ENCODE measurements around the gene CTDSP2.

Gene CTDSP2

DNA sequence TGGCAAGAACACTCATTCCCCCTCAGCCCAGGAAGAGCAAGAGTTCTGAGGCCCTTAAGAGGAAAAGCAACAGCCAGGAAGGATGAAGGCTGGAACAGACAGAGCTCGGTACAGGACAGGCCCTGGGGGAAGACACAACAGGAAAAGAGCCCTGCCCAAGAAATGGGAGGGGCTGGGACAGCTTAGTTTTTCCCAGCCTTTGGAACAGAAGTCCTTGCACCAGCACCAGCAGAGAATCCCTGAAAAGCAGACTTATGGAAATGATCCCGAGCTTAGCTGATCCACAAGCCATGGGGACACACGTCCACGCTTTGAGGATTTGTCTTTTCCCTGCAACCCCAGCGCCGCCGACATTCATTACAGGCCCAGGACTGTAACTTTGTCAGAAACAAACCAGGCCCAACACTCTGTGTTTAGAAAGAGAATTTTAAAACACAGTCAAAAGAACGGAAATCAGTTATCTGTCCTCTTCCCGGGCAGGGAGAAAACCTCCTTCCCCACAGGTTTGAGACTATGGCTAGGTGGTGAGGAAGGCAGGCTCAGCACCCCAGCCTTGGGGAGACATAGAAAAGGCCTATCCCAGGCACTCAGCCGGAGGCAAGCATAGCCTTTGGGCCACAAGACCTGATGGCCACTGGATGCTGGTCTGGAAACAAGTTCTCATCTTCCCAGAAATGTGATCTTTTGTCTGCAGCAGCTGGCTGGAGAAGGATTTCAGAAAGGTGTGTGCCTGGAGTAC lies 24.0 kb downstream of the CTDSP2 start:
- no peak for TF ChIP-seq EP300 (IDR thresholded peaks at IDR 0.05; ENCODE audit: borderline replicate concordance)
- TF ChIP-seq CREB1 (IDR thresholded peaks at IDR 0.05; ENCODE audit: low read depth) = no peak
- TF ChIP-seq TAF1 (IDR thresholded peaks at IDR 0.05; ENCODE audit: low read depth) = no peak
- no peak for TF ChIP-seq TCF12 (IDR thresholded peaks at IDR 0.05; ENCODE audit: low read depth)
- TF ChIP-seq EGR1 (IDR thresholded peaks at IDR 0.05) = no peak
- TF ChIP-seq, protein P1, sequence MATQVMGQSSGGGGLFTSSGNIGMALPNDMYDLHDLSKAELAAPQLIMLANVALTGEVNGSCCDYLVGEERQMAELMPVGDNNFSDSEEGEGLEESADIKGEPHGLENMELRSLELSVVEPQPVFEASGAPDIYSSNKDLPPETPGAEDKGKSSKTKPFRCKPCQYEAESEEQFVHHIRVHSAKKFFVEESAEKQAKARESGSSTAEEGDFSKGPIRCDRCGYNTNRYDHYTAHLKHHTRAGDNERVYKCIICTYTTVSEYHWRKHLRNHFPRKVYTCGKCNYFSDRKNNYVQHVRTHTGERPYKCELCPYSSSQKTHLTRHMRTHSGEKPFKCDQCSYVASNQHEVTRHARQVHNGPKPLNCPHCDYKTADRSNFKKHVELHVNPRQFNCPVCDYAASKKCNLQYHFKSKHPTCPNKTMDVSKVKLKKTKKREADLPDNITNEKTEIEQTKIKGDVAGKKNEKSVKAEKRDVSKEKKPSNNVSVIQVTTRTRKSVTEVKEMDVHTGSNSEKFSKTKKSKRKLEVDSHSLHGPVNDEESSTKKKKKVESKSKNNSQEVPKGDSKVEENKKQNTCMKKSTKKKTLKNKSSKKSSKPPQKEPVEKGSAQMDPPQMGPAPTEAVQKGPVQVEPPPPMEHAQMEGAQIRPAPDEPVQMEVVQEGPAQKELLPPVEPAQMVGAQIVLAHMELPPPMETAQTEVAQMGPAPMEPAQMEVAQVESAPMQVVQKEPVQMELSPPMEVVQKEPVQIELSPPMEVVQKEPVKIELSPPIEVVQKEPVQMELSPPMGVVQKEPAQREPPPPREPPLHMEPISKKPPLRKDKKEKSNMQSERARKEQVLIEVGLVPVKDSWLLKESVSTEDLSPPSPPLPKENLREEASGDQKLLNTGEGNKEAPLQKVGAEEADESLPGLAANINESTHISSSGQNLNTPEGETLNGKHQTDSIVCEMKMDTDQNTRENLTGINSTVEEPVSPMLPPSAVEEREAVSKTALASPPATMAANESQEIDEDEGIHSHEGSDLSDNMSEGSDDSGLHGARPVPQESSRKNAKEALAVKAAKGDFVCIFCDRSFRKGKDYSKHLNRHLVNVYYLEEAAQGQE (IDR thresholded peaks at IDR 0.05; ENCODE audit: low read depth) = no peak
- TF ChIP-seq, protein P2, sequence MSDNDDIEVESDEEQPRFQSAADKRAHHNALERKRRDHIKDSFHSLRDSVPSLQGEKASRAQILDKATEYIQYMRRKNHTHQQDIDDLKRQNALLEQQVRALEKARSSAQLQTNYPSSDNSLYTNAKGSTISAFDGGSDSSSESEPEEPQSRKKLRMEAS (IDR thresholded peaks at IDR 0.05) = no peak
- no peak for TF ChIP-seq ZBTB7A (IDR thresholded peaks at IDR 0.05; ENCODE audit: low read depth)
- no peak for TF ChIP-seq YY1 (IDR thresholded peaks at IDR 0.05; ENCODE audit: low read depth)
- no peak for TF ChIP-seq NFIC (IDR thresholded peaks at IDR 0.05)
- no peak for TF ChIP-seq TEAD4 (IDR thresholded peaks at IDR 0.05)
- no peak for TF ChIP-seq RAD21 (IDR thresholded peaks at IDR 0.05; ENCODE audit: low read depth)
- TF ChIP-seq FOXM1 (IDR thresholded peaks at IDR 0.05; ENCODE audit: borderline replicate concordance, low read depth) = no peak
- no peak for TF ChIP-seq CEBPB (IDR thresholded peaks at IDR 0.05)
- TF ChIP-seq, protein P3, sequence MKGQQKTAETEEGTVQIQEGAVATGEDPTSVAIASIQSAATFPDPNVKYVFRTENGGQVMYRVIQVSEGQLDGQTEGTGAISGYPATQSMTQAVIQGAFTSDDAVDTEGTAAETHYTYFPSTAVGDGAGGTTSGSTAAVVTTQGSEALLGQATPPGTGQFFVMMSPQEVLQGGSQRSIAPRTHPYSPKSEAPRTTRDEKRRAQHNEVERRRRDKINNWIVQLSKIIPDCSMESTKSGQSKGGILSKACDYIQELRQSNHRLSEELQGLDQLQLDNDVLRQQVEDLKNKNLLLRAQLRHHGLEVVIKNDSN (IDR thresholded peaks at IDR 0.05) = no peak

DNA sequence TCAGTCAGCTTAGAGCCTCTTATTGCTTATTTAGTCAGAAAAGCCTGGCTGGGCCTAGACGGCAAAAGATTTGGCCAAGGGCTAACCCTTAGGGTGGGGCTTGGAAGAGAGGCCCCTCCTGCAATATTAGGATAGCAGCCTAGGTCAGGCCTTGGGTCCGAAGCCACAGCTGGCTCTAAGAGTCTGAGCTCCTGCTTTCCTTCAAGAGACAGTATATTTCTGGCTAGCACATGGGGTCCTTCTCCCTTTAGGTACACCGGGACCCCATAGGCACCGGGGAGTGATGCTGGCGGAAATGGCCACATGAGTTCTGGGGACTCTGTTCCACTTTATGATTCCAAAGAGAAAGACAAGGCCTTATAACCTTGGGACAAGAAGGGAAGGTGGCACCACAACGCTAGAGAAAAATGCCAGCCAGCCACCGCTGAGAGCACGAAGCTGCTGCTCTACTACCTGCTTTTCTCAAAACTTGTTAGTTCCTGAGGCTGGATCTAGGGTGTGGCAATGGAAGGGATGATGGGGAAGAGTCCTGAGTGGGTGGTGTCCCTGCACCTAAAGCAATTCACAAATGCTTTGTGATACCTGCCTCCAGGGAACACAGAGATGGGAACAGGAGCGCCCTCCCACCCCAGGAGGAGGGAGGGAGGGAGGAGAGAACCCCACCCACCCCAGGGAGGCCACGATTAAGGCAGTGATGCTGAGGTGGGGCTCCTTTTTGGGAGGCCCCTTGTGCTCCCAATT lies 24.9 kb downstream of the CTDSP2 start:
- TF ChIP-seq, protein P3 (IDR thresholded peaks at IDR 0.05) = no peak
- no peak for TF ChIP-seq ZBTB7A (IDR thresholded peaks at IDR 0.05; ENCODE audit: low read depth)
- TF ChIP-seq EP300 (IDR thresholded peaks at IDR 0.05; ENCODE audit: borderline replicate concordance) = no peak

GRCh38 chr12:57817261-57817989 lies 29.1 kb downstream of the CTDSP2 start:
- TF ChIP-seq EP300 (IDR thresholded peaks at IDR 0.05; ENCODE audit: borderline replicate concordance) = no peak
- TF ChIP-seq ZBTB7A (IDR thresholded peaks at IDR 0.05; ENCODE audit: low read depth) = no peak
- no peak for TF ChIP-seq EGR1 (IDR thresholded peaks at IDR 0.05)
- TF ChIP-seq, protein P2 (IDR thresholded peaks at IDR 0.05) = no peak
- TF ChIP-seq, protein P3 (IDR thresholded peaks at IDR 0.05) = no peak
- no peak for TF ChIP-seq NFIC (IDR thresholded peaks at IDR 0.05)
- TF ChIP-seq TEAD4 (IDR thresholded peaks at IDR 0.05) = no peak
- TF ChIP-seq YY1 (IDR thresholded peaks at IDR 0.05; ENCODE audit: low read depth) = no peak
- TF ChIP-seq CREB1 (IDR thresholded peaks at IDR 0.05; ENCODE audit: low read depth) = no peak
- TF ChIP-seq FOXM1 (IDR thresholded peaks at IDR 0.05; ENCODE audit: borderline replicate concordance, low read depth) = no peak
- TF ChIP-seq RAD21 (IDR thresholded peaks at IDR 0.05; ENCODE audit: low read depth) = no peak
- no peak for TF ChIP-seq CEBPB (IDR thresholded peaks at IDR 0.05)
- TF ChIP-seq, protein P1 (IDR thresholded peaks at IDR 0.05; ENCODE audit: low read depth) = no peak
- no peak for TF ChIP-seq TCF12 (IDR thresholded peaks at IDR 0.05; ENCODE audit: low read depth)
- no peak for TF ChIP-seq TAF1 (IDR thresholded peaks at IDR 0.05; ENCODE audit: low read depth)

DNA sequence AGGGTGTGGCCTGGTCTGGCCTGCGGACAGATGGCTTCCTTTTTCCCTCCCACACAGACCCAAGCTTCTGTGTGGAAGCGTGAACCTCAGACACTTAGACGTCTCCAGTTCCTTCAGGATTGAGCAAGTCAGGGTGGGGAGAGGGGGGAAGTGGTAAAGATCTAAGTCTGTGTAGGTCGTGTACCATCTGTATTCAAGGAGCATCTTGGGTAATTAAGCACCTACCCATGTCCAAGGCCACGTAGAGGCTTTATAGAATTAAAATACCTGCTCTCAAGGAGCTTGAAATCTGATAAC lies 29.7 kb downstream of the CTDSP2 start:
- no peak for TF ChIP-seq FOXM1 (IDR thresholded peaks at IDR 0.05; ENCODE audit: borderline replicate concordance, low read depth)
- TF ChIP-seq EP300 (IDR thresholded peaks at IDR 0.05; ENCODE audit: borderline replicate concordance) = no peak
- TF ChIP-seq, protein P3 (IDR thresholded peaks at IDR 0.05) = no peak
- no peak for TF ChIP-seq EGR1 (IDR thresholded peaks at IDR 0.05)
- TF ChIP-seq YY1 (IDR thresholded peaks at IDR 0.05; ENCODE audit: low read depth) = no peak
- no peak for TF ChIP-seq CREB1 (IDR thresholded peaks at IDR 0.05; ENCODE audit: low read depth)
- TF ChIP-seq RAD21 (IDR thresholded peaks at IDR 0.05; ENCODE audit: low read depth) = no peak

All from Ishikawa (cell line).